Central memory CD4-positive, alpha-beta T cell (primary cell): ENCODE data around the gene NAPA.

ENCODE experiments used
- DNase-seq: peaks from one replicate; pipeline ENCODE4 v3.0.0; 2022

The NAPA gene

DNA sequence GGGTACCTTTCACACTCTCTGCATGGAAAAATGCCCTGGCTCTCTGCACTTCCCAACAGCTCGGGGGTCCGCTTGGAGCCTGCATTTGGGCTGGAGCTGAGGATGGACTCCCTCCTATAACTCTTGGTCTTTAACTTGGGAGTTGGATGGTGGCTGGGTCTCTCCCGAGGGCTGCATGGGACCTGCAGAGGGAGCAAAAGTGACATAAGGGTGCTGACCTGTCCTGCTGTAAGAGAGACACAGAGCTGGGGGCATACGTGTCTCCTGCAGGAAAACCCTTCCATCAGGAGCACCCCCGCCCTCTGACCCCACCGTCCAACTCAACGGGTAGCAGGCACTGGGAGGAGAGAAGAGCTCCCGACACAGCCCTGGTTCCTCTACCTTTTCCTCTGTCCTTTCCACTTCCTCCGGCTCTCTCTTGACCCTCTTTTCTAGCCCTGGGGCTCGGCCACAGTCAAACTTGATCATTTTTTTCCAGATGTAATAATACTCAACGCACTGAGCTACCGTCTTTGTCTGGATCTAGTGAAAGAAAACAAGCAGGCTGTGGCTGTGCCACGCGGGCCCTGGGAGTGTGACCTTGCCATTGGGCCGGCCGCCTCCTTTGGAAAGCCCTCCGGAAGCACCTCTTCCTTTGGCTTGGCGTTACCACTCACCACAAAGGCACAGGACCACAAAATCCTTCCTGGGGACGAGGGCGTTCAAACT is 6.8 kb upstream of the NAPA start:
- no peak for DNase-seq

DNA sequence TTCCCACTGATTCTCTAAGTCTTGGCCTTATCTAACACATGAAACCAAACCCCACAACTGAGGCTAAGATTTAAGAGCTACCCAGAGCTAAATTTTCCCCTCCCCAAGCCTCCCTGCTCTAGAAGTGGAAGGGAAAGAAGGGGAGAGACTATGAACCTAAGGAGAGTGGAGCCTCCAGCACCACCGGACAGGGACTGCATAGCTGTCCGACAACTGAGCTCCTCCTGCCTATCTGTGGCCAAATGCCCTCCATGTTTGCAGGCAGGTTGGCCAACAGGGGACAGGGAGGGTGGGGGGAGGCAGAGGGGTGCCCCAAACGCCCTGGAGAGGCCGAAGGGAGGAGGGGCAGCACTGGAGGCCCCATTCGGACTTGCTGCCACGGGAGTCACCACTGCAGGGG is 6.0 kb upstream of the NAPA start:
- DNase-seq, result no peak

DNA sequence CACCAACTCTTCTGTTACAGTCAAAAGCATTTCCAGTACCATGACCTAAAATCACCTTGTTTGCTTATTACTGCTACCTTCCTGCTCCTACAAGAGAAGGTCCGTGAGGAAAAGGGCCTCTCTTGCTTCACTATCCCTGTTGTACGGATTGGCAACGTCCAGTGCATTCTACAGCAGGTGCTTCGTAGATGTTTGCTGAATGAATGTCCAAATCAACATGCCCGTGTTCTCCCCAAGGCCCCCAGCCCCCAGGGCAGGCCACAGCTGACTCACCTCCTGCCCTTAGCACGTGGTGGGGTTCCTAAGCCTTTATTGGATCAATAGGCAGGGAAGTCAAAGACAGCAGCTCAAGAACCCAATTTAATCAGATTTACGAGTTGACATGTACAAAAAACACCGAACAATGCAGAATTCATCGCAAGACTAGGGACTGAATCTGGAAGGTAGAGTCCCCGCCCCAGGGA is 5.5 kb upstream of the NAPA start:
- DNase-seq, result no peak

DNA sequence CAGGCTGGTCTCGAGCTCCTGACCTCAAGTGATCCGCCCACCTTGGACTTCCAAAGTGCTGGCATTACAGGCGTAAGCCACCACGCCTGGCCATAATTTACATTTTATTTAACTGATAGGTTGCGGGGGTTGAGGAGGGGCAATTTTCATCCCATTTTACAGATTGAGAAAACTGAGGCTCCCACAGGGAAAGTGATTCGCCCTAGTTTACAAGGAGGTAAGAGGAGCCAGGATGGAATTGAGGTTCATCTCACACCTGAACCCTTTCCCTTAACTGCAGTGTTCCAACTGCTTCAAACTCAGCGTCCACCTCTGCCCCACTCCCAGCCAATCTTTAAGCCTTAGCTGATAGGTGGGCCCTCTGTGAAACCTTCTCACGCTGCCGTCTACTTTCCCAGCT is 4.0 kb upstream of the NAPA start:
- DNase-seq, result no peak

DNA sequence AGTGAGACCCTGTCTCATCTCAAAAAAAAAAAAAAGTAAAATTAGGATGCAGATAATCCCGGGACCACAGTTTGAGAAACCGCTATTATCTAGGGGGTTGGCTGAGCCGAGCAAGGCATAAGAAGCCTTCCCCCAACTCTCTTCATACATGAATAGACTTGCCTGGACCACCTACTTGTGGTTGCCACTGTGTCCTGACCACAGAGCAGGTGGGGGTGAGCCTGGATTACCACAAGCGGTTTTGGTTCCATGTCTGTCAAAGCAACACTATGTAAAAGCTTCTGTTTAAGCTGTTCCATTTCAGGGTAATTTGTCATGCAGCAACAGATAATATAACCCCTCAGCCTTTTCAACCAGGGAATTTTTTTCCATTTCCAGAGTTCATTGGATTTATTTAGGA is 3.3 kb upstream of the NAPA start:
- DNase-seq, result no peak

DNA sequence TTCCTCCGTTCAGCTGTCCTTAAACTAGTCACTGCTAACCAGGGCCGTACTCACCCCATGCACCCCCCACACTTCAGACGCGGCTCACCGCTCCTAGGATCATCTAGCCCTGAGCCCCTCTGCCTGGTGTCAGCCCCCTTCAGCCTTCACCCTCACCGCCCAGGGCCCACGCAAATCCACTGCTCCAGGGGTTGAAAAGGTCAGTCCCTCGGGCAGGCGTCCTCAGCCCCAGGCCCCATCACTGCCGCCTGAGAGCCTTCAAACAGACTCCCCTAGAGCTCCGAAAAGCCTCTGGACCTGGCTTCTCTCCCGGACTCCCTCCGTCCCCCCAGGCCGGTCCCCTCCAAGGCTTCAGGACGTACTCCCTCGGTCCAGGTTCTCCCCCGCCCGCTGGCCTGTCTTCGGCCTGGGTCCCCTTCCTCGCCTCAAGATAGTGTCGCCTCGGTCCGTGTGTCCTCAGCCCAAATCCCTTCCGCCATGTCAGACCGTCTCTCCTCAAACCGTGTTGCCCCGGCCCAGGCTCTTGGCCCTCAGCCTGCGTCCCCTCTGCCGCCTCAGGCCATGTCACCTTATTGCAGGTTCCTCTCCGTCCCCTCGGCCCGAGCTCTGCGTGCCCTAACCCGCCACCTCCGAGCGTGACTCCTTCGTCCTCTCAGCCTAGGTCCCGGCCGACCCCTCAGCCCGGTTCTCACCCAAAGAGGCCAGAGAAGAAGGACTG is 553 bp downstream of the NAPA start:
- DNase-seq, result no peak

DNA sequence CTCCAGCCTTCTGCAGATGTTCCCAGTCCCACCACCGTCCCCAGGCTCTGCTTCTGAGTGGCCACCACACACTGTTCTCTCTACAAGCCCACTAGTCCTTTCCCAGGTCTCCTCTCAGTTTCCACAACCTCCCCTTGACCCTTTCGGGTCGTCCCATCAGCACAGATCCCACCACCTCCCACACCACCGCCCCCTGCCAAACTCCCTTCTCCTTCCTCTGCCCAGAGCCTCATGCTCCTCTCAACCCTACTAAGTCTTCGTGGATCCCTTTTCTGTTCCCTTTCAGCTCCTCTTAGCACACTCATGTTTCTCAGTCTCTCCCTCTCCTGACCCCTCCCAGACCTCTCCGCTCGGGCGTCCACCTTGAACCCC is 1.9 kb downstream of the NAPA start:
- no peak for DNase-seq

DNA sequence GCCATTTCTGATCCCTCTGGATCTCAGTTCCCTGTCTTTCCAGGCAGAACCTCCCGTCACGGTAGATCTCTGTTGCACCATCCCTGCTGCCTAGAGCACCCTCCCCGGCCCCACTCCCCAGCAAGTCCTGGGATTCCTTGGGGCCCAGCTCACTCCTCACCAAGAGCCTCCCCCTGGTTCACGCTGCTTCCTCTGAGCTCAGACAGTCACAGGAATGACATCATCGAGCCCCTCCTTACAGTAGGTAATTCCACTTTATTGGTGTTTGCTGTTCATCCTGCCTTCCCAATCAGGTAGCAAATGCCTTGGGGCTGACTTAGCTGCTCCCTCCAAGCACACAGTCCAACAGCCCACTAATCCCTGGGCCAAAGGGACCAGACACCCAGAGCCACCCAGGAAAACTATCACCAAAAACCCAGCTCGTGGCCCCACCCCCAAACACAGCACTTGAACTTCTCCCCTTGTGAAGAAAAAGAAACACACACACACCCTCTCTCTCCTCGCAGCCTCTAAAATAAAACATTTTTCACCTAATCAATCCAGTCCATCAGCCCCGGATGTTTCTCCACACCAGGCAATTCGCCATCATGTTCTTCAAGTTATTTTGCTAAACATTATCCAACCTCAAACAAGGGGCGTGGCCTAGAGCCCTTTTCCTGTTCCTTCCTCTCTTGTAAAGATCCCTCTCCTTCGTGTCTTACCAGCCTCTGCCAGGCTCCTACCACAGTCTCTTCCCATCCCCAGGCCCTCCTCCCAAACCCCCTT is 2.5 kb downstream of the NAPA start:
- DNase-seq, result no peak

DNA sequence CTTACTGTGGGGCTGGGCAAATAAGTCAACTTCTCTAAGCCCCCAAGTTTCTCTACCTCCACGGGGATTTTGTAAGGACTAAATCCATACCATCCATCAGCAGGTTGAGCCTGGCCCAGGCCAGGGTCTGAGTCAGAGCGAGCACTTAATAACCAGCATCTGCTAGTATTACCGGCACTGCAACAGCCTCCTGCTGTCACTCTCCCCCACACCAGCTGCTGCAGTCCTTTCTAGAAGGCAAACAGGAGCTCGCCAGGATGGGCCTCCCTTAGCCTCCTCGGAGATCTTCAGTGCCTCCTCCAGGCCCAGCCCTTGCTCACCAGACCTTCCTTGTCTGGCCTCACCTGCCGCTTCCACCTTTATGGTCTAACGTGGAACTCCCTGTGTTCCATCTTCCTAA is 3.2 kb downstream of the NAPA start:
- DNase-seq, result no peak

DNA sequence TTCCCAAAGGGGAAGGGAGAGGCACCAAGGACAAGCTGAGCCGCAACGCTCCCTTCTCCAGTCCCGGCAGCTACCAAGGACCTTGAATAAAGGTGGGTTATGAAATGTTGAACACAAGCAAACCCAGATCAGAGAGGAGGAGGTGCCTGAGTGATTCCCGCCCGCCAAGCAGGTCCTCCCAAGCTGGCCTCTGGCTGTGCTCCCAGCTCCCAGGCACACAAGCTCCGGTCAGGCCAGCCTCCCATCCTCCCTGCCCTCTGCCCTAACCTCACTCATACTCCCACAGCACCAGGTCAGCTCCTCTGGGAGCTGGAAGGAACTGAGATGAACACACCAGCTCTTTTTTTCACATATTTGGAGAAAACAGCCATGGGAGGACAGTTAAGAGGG is 3.7 kb downstream of the NAPA start:
- DNase-seq, result no peak

DNA sequence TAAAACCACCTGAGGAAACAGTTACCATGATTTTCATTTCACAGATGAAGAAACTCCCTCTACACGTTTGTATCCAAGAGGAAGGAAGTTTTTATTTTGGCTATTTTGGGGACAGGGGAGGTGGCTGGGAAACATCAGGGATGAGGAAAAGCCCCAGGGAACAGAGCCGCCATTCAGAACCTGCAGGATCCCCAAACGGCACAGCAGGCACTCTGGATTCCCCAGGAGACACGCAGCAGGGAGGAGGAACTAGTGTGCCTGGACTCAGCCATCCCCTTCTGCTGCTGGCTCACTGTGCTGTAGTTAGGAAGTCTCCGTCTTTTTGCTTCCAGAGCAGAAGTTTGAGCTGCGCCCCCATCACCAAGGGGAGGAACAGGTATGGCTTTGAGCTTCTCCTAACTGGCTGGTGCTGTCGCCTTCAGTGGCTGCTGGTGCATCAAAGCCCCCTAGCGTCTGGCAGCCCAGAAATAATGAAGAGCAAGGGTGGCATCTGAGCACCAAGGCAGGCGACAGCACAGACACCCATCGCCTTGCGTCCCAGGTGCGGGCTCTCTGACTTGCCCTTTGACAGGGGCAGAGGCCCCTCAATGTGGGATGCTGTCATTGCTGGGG is 4.2 kb downstream of the NAPA start:
- no peak for DNase-seq

DNA sequence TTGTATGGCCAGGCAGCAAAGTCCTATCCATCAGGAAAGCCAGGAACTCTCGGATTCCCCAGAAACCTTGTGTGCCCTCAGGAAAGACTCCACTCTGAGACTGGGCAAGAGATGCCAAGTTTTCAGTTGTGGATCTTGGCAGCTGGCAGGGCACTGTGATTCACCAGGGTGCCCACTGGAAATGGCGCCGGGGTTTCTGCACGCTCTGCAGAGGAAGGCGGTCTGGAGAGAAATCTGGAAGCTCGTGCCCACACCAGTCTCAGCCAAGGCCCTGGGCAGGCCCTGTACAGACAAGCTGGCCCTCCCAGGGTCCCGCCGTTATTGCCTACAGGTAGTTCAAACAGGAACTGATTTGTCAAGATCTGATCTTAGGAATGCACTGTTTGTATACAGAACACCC is 4.9 kb downstream of the NAPA start:
- no peak for DNase-seq

DNA sequence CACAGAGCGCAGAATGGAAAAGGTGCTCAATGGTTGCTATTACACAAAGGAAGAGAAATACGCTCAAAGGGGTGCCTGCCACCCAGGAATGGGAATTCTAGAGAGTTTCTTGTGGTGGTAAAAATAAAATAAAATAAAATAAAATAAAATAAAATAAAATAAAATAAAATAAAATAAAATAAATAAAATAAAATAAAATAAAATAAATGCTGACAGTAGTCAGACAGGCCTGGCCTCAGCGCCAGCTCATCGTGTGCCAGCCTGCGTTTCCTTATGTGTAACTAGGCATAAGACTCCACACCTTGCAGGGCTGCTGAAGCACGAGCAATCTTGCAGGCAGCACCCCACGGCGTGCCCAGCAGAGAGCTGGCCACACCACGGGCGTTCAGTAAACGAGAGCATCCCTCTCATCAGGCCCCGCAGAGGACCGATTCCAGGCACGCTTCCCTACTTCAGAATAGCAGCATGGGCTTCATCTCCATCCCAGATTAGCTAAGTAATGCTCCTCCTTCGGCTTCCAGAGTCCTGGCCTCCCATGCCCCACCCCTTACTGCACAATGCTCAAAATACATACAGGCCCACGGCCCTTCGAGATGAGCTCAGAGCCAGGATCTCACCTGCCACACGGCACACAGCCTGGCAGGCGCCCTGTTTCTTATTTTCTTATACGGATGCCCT is 5.6 kb downstream of the NAPA start:
- DNase-seq, result no peak

DNA sequence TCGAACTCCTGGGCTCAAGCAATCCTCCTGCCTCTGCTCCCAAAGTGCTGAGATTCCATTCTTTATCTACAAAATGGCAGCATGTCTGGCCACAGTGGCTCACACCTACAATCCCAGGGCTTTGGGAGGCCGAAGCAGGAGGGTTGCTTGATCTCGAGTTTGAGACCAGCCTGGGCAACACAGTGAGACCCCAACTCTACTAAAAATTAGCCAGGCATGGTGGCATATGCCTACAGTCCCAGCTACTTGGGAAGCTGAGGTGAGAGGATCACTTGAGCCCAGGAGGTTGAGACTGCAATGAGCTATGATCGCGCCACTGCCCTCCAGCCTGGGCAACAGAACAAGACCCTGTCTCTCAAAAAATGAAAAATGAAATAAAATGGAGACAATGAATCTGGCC is 6.1 kb downstream of the NAPA start:
- no peak for DNase-seq

DNA sequence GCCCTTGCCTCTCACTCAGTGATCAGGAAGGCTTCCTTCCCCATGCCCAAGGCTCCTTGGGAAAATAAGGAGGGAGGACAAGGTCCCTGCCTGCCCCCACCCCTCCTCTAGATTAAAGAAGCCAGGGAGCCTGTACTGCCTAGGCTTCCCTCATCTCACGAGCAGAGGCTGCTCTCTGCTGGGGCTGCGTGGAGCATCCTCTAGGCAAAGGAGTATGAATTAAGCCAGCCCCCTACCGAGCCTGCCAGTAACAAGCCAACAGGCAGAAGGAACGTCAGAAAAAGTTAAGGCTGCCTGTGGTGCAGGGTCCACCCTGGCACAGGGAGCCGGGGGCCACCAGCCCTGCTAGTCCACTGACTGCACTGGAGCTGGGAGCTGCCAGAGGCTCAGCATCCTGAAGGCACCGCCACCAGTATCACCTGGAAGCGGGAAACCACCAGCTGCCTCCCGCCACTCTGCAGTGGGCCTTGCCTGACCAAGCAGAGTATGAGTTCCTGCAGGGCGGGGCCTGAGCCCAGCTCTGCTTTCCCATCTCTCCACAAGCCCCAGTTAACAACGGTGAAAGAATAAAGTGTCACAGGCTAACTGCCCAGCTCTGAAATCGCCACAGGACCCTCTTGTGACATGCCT is 6.8 kb downstream of the NAPA start:
- DNase-seq, result no peak

DNA sequence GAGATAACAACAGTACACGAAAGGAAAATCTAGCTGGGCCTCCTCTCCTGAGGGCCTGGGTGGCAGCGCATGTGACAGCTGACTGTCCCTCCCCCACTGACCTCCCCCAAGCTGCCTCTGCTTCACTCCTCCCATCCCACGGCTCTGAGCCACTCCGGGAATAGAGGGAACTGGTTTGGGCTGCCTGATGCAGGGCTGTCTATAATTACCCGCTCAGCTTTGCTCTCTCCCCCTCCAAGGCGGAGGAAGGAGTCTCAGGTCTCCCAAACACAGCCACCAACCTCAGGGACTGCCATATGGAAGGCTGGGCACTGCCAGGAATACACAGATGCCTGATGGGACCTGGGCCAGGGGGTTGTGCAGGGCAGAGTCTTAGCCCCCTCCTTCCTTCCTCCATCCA is 7.9 kb downstream of the NAPA start:
- no peak for DNase-seq

DNA sequence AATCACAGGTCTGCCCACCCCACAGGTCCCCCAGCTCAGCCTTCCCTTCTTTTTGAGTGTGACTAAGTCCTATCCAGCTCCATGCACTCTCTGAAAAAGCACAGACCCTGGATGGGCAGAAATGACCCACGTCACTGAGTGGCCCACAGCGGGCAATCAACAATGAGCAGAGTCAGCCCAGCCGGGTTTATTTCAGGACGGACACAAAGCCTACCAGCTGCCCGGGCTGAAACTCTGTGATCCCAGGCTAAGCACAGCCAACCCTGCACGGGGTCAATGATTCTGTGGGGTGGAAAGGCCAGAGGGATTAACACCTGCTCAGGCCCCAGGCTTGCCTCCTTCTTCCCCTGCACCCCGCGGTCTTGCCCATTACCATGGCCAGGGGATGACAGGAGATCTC is 8.4 kb downstream of the NAPA start:
- DNase-seq, result no peak

DNA sequence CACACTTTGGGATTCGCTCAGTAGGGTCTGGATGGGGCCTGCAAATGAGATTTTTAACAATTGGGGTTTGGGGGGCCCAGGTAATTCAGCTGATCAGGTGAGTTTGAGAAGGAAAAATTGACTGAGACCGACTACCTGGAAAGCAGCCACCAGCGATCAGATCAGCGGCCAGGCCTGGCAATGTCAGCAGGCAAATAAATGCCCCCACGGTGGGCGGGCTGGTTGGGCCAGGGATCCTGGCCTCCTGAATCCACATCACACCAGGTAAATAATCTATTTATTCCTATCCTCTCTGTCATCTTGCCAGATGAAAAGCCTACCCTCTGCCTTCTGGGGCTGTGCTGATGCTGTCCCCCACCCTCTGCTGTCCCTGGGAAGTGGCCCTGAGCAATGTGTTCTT is 9.4 kb downstream of the NAPA start:
- DNase-seq, result no peak

DNA sequence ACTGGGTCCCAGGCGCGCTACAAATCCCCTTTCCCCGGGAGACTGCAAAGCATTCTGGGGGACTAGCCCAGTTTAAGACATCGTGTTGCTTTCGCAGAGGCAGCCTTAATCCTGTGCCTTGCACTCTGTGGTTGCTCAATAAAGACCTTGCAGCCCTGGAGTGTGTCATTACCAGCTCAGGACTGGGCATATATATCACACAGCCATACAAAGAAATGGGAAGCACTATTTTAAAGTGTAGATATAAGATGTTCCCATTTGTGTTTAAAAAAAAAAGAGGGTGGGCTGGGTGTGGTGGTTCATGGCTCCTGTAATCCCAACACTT is 11.1 kb downstream of the NAPA start:
- DNase-seq, result no peak

DNA sequence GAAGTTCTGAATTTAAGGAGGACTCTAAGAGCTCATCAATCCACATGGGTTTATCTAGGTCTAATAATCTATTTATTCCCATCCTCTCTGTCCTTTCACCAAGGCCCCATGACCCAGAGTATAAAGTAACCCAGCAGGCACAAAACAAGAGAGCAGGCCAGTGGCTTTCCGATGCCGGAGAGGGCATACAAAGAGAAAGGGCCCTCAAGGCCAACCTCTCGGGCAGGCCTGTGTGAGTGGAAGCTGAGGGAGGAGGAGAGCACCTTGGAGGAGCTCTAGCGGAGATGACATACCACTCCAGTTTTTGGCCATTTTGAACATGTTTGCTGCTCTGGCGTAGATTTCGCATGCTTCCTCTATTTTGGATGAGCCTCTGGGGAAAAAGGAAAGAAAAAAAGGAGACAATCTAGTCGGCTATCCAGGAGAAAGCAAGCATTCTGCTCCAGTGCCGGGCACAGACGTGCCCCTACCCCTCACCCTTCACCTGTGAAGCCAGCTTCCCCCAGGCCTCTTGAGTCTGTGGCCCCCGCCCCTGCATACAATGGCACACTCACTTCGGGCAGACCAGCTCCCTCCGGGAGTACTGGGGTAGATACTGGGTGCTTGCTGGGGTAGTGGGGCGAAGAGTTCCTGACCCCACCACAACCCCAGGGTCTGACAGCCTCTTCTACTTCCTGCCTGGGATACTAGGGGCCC is 11.6 kb downstream of the NAPA start:
- no peak for DNase-seq

DNA sequence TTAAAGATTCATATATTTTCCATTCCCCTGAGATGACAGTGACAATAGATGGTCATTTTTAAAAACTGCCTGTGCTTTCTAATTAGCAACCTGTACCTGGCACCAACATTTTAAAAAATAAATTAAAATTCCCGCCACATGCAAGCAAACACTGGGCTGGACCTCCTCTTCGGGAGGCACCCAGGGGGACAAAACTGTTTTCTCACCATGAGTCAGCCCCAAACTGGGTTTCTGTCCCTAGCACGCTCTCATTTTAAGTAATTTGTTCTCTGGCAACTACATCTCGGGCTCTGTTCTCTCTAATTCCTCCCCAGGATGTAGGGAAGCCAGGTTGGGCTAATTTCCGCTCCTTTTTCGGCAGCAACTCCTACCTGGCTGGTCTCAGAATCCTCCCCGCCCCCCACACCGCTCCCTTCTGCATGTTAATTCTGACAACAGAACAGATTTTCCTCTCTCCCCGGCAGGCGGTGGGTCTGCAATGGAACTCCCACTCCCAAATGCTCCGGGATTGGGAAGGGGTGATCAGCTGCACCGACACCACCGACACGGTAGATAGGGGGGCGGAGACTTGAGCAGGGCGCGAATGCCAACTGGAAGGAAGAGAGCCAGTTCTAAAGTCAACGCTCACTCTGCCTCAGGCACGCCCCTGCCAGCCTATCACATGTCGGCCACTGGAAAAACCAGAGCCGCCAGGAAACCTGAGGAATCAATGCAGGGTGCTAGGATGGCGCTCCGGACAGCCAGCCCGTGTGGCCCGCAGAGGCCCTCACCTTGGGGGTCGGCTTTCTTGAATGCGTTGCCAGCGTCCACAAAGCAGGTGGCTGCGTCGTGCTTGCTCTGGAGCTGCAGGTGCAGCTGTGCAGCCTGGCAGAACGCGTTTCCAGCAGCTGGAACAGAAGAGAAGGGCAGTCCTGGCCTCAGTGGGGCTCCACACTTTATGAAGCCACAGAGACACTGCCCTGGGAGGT is 14.7 kb downstream of the NAPA start:
- DNase-seq, result no peak
